Frontal cortex (tissue), 4 donors: ENCODE data around the gene GORASP1. TPM values are rescaled to one million over a fixed set of nuclear protein-coding genes. Genes with fewer than 3 reads are reported as not detected.

Experiments used
- DNase-seq, 2 donors: peaks; one replicate each; pipeline ENCODE4 v3.0.0; 2012; ENCODE audit warnings: low spot score in 2 of 2
- FAIRE-seq: peaks from 2 replicates; lab custom pipeline; 2012; peaks lifted over from hg19 to GRCh38; lab: Jason Lieb, UNC
- total RNA-seq: library from RNA; depleted of rRNA; stranded (reverse); fragments of >200 nt; gene quantifications from one replicate; pipeline ENCODE4 v1.2.3, GENCODE V29; 2014
- donor health status: control.
- donor health status: control.
- donor health status: control.

The GORASP1 gene
- total RNA-seq, 1 donor from 2014 or later = 20.4 TPM

GRCh38 chr3:39104961-39105686, 2.3 kb downstream of the GORASP1 start:
- no peak for DNase-seq
- no peak for FAIRE-seq

DNA sequence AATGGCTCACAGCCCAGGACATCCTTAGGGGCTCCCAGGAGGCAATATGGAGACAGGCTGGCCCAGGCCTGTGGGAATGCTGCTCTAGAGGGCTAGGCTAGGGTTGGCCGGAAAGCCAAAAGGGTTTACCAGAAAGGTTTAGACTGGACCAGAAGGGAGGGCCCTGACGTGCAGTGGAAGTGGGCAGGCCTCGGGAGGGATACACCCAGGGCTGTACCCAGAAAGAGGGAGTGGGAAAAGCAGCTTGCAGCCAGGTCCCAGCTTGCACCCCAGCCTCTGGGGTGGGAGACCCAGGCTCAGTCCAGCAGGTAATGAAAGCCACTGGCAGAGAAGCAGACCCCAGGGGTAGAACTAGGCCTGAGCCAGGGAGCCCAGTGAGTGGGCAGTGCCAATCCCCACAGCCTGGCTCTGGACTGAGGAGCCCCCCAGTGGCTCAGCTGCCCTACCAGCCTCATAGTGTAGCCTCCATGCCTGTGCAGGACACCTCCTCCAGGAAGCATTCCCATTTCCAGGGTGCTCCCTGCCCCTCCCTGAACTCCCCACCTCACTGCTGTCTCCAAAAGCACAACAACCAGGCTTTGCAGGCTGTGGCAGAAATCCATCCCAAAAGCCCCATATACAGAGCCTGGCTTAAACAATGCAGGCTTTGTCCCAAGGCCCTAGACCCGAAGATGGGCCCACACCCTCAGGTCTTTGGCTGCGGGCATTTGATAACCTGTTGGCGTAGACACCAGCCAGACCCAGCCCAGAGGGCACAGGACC, 3.5 kb downstream of the GORASP1 start:
- DNase-seq (no peak), FAIRE-seq (no peak)

- no peak for FAIRE-seq
Observed at GRCh38 chr3:39103324-39103693, 4.1 kb downstream of the GORASP1 start.

GRCh38 chr3:39102504-39103323, 4.7 kb downstream of the GORASP1 start:
- FAIRE-seq (no peak), DNase-seq (no peak)

More at GRCh38 chr3:39103324-39103693, 4.1 kb downstream of the GORASP1 start:
- DNase-seq = no peak

DNA sequence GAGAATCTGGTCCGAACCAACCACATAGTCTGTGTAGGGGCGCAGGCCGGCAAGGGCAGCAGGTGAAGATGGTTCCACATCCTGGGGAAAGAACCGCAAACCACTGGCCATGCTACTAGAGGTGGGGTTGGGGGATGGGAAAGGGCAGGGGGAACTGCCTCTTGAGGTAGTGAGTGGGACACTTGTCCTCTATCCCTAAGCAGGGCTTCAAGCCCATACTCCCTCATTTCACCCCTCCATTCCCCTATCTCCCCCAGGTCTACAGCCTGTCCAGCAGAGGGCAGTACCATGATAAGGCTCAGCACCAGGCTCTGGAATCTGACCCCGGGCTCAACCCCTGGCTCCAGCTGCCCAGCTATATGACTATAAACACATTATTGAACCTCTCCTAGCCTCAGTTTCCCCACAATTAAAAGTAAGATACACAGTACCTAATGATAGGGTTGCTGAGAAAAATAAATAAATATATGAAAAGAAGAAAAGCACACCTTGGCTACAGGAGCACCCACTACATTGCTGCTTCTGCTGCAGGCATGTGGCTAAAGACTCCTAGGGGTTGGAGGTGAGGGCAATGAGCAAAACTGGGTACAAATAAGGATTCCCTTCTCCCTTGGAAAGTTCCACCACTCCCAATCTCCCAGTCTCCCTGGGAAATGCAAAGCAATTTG, 6.3 kb downstream of the GORASP1 start:
- DNase-seq (peak in 1 of 2 donors; percentile 55), FAIRE-seq (no peak)

DNA sequence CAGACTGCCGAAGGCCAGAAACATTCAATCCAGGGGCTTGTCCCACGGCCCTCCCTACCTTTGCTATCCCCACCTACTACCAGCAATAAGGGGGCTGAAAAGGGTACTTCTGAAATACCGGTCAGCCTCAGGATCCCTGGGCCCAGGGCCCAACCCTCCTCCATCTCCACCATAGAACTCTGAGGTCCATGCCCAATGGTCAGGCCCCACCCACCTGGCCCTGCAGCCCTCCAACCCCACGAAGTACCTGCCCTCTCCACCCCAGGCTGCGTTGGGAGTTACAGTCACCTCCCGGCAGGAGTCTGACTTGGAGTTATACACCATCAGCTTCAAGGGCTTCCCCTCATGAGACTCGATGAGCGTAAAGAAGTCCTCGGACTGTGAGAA, 6.9 kb downstream of the GORASP1 start:
- no peak for FAIRE-seq

GRCh38 chr3:39099738-39100499, 7.5 kb downstream of the GORASP1 start:
- no peak for DNase-seq
- no peak for FAIRE-seq

More for the DNA sequence above, 6.9 kb downstream of the GORASP1 start:
- no peak for DNase-seq

DNA sequence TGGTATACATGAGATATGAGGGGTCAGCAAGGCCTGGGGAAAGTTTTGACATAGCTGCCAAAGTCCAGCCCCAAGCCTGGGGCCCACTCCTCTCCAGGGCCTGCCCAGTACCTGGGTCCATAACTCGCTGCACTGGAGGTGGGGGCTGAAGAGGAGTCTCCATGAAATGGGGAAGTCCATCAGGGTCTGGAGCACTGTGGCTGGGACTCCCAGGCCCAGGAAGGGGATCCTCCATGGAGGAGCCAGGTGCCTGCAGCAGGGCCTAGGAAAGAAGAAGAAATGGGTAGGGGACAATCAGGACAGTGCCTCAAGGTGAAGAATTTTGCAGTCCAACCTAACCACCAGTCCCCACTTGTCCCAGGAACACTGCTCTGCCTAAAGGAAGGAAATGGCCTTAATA, 8.2 kb downstream of the GORASP1 start:
- no peak for FAIRE-seq
- DNase-seq = no peak

DNA sequence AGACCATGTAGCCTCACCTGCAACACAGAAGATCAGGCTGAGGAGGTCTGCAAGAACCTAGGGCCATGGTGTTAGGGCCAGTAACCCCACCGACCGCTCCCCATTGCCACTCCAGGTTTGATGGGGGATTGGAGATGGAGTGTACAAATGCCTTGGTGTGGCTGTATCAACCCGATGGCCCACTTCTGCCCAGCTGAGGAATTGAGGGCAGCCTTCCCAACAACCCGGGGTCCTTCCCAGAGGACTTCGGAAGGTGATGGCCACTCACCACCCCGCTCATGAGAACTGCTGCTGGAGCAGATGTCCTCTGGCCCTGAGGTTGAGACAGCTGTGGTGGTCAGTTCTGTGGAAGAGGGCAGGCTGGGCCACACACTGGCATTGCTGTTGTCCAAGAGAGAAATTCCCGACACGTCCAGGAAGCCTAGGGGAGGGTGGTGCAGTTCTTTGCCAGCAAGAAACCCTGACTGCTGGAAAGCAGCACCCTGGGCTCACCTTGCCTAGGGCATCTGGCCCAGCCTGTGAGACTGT, 8.9 kb downstream of the GORASP1 start:
- no peak for DNase-seq
- FAIRE-seq = no peak

- FAIRE-seq (no peak), DNase-seq (no peak)
Observed at GRCh38 chr3:39097716-39098472, 9.5 kb downstream of the GORASP1 start.

- FAIRE-seq (no peak), DNase-seq (no peak)
Observed at GRCh38 chr3:39096775-39097174, 10.7 kb downstream of the GORASP1 start.

- FAIRE-seq (no peak), DNase-seq (no peak)
Observed at GRCh38 chr3:39095778-39096177, 11.6 kb downstream of the GORASP1 start.

GRCh38 chr3:39094851-39095677, 12.4 kb downstream of the GORASP1 start:
- DNase-seq = no peak
- FAIRE-seq = no peak

- FAIRE-seq = no peak
- no peak for DNase-seq
Observed at GRCh38 chr3:39090922-39091321, 16.5 kb downstream of the GORASP1 start.

DNA sequence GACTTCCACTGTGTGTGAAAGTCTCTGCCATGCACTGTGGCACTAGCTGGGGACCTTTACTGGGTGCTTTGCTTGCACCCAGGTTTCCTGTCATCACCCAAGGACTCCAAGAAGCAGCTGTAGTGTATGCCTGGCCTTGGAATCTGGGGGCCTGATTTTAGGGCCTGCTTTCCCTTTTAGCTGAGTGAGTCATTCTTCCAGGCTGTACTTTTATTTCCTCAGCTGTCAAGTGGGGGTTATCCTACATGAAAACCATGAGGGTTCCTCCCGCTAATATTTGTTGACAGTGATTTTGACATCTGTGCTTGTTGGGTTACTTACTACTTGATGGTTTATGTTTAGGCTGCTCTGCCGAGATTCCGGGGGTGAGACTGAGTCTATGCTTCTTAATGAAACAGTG, 18.5 kb downstream of the GORASP1 start:
- FAIRE-seq (no peak), DNase-seq (no peak)

DNA sequence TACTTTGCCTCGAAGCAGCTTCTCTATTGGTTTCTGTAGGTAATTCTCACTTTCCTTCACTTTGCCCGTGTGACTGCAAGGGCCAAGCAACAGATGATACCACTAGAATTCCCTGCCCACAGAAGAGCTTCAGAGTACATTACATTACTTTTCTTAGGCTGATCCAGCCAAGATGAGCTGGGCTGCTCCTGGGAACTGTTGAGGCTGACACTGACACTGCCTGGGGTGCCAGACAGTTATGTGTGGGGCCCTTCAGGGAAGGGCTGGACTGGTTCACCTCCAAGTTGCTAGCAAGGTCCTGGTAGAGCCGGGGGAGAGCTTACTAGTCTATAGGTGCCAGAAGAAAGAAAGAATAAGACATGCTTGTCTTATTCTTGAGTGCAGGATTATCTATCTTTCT, 19.0 kb downstream of the GORASP1 start:
- no peak for FAIRE-seq
- no peak for DNase-seq

DNA sequence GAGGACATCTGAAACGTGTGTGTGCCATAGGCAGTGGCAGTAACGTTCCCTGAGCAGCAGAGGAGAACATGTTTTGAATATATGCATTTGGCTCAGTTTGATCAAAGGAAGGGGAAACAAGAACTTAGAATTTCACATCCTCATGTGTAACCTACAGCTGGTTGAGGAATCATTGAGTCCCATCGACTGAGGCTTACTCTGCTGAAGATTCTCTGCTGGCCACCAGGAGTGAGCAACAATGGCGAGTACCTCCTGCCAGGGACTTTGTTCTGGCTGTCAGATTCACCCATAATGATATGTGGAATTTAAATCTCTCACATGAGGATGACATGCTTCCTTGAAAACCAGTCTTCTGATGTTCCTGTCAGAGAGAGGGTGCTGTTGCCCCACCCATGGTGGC, 21.3 kb downstream of the GORASP1 start:
- DNase-seq (no peak), FAIRE-seq (no peak)
